Astrocyte of the spinal cord (primary cell): ENCODE results near the gene FAM135A.
"Not testable (repeated sequence)": the region's sequence is repeated elsewhere in the genome, so short reads cannot be mapped to it uniquely, and the experiment has no call there.

Source experiments
- DNase-seq: peaks from one replicate; pipeline ENCODE4 v3.0.0; 2011; ENCODE audit warnings: low read depth, low spot score
- H3K4me3 ChIP-seq: 2 replicates; pipeline ENCODE4 v1.5.1; 2011; ENCODE audit warnings: low read depth, mild to moderate bottlenecking, low read length, moderate library complexity
- CTCF ChIP-seq: IDR thresholded peaks from 2 replicates; pipeline ENCODE4 v1.5.1; 2012; ENCODE audit warnings: low read depth, mild to moderate bottlenecking, low read length, inconsistent platforms
- in situ Hi-C: cut with HindIII; loops from 2 replicates; pipeline ENCODE4 v1.10.0; 2017; ENCODE audit warnings: low sequenced_read_pairs

The FAM135A gene

GRCh38 chr6:70552974-70553373 lies 139.7 kb downstream of the FAM135A start:
- H3K4me3 ChIP-seq: no peak overlapping the region
- no peak for DNase-seq
- in situ Hi-C loops: no loop called here
- no peak for TF ChIP-seq CTCF

GRCh38 chr6:70557998-70558397 lies 144.7 kb downstream of the FAM135A start:
- no peak for TF ChIP-seq CTCF
- no peak overlapping the region for H3K4me3 ChIP-seq
- in situ Hi-C loops: no loop called here
- DNase-seq: no peak

GRCh38 chr6:70562401-70562800 lies 149.1 kb downstream of the FAM135A start:
- H3K4me3 ChIP-seq, DNase-seq, in situ Hi-C loops: not testable (repeated sequence)

GRCh38 chr6:70563530-70563929 lies 150.2 kb downstream of the FAM135A start:
- peak; percentile 35 for DNase-seq

GRCh38 chr6:70566751-70567382 lies 153.6 kb downstream of the FAM135A start, which contains the start of gene SDHAF4:
SDHAF4 (plus strand) TSS chr6:70566930; CDS start chr6:70566941, 11 bp downstream.
- no peak for TF ChIP-seq CTCF
- peak; percentile 86 for DNase-seq
- in situ Hi-C loops: no loop called here
- peak within 1 kb of the TSS; percentile 83 for H3K4me3 ChIP-seq

More at GRCh38 chr6:70563530-70563929, 150.2 kb downstream of the FAM135A start:
- in situ Hi-C loops: no loop called here
- H3K4me3 ChIP-seq: no peak overlapping the region
- no peak for TF ChIP-seq CTCF

GRCh38 chr6:70574643-70575042 lies 161.3 kb downstream of the FAM135A start:
- TF ChIP-seq CTCF: no peak
- DNase-seq: no peak
- H3K4me3 ChIP-seq: no peak overlapping the region
- in situ Hi-C loops: no loop called here

- TF ChIP-seq CTCF: no peak
- no peak for DNase-seq
- in situ Hi-C loops: no loop called here
- H3K4me3 ChIP-seq: no peak overlapping the region
Observed at GRCh38 chr6:70575899-70576495, 162.7 kb downstream of the FAM135A start.
